Middle frontal gyrus (tissue), 1 donor: Measurements from ENCODE around the gene FAM204A.

ENCODE experiments used
- DNase-seq: peaks from one replicate; pipeline ENCODE4 v3.0.0-alpha.2; 2015; ENCODE audit warnings: low spot score; ENCODE audit errors: extremely low spot score

FAM204A gene

DNA sequence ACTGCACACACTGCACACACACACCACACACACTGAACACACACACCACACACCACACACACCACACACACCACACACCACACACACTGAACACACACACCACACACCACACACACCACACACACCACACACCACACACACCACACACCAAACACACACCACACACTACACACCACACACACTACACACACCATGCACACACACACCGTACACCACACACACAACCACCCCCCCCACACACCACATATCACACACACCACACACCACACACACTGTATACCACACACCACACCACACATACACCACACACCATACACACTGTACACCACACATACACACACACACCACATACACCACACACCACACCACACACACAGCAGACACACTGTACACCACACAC lies 59.5 kb downstream of the FAM204A start:
- DNase-seq, result no peak

- DNase-seq, result no peak
Measured at GRCh38 chr10:118278649-118279048, 63.5 kb downstream of the FAM204A start.

DNA sequence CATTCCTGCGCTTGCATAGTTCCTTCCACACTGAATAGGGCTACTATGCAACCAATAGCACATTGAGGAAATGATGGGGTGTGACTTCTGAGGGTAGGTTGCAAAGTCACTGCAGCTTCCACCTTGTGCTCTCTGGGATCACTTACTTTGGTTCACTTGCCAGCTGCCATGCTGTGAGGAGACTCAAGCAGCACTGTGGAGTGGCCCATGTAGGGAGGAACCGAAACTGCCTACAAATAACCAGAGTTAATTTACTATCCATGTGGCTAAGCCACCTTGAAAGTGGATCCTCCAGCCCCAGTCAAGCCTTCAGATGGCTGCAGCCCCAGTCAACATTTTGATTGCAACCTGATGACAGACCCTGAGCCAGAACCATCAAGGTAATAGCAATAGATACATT lies 64.3 kb downstream of the FAM204A start:
- no peak for DNase-seq

- no peak for DNase-seq
Measured at GRCh38 chr10:118276727-118277126, 65.4 kb downstream of the FAM204A start.

- no peak for DNase-seq
Measured at GRCh38 chr10:118276204-118276603, 65.9 kb downstream of the FAM204A start.

GRCh38 chr10:118273662-118274061 lies 68.5 kb downstream of the FAM204A start:
- DNase-seq, result no peak

GRCh38 chr10:118272767-118273166 lies 69.4 kb downstream of the FAM204A start:
- no peak for DNase-seq

- DNase-seq, result peak; percentile 15
Measured at GRCh38 chr10:118272149-118272721, 69.9 kb downstream of the FAM204A start.

DNA sequence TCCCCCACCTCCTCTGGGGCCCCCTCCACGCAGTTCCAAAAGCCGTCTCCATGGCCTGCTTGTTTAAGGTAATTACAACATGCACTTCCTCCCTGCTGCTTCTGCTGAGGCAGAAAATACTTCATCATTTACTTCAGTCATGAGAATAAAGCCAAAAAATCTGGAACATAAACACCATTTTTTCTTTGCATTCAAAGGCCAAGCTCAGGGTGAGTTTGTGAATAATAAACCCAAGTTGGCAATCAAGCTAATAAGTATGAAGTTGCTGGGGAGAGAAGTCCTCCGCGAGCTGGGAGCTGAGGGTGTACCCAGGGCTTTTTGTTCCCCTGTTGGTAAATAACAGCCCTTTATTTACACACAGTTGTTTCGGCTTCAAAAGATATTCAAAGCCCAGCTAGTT lies 70.5 kb downstream of the FAM204A start:
- DNase-seq, result no peak

DNA sequence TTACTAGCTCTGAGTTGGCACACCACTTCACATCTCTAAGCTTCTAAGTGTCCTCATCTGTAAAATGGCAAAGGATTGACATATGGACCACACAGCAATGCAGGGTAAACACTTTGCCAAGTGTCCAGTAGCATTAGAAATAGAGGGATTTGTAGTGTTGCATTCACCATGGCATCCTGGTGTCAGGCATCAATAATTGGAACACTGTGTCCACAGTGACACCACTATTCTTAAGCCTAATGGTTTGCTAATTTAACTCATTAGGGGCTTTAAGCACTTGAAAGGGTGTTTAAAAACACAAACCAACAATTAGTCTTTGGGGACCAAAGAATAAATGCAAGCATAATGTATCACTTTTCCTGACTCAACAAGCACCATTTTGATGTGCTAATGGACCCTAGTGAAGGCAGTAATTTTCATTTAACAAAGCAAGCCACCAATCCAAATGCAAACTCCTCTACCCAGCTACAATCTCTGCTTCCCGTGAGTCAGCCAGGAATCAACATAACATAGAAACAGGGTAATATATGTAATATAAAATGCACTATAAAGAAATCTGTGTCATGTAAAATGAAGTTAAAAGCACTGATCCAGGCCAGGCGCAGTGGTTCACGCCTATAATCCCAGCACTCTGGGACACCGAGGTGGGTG lies 75.9 kb downstream of the FAM204A start:
- DNase-seq, result no peak

GRCh38 chr10:118264838-118265470 lies 77.2 kb downstream of the FAM204A start:
- DNase-seq, result no peak

GRCh38 chr10:118264252-118264651 lies 77.9 kb downstream of the FAM204A start:
- no peak for DNase-seq

GRCh38 chr10:118262538-118262937 lies 79.6 kb downstream of the FAM204A start:
- no peak for DNase-seq

DNA sequence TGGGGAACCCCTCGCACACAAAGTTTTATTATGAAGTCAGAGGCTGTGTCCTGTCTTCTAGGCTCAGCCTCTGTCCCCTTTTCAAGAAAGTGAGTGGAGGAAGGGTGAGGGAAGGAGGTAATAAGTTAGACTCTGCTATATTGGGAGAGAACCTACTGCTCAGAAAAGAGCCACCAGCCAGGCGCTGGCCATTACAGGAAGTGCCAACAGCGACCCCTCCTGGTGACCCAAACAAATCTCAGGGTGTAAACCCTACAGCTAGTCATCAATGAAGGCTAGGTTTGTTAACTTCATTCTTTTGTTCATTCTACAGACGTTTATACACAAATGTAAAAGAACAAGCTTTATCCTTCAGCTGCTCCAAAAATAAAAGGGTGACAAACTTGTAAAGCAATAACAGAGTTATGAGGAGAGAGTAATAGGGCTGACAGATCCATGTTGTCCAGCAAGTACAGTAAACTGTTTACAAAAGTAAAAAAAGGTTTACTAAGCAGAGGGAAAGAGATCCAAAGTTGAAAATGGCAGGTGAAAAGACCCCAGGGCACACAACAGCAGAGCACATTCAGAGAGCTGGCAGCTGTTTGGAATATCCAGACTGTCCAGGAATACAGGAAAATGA lies 82.7 kb downstream of the FAM204A start:
- no peak for DNase-seq

GRCh38 chr10:118258285-118258684 lies 83.8 kb downstream of the FAM204A start:
- DNase-seq, result no peak

GRCh38 chr10:118256825-118257570 lies 85.1 kb downstream of the FAM204A start:
- no peak for DNase-seq

GRCh38 chr10:118256209-118256608 lies 85.9 kb downstream of the FAM204A start:
- DNase-seq, result no peak

GRCh38 chr10:118255355-118255754 lies 86.8 kb downstream of the FAM204A start:
- no peak for DNase-seq

DNA sequence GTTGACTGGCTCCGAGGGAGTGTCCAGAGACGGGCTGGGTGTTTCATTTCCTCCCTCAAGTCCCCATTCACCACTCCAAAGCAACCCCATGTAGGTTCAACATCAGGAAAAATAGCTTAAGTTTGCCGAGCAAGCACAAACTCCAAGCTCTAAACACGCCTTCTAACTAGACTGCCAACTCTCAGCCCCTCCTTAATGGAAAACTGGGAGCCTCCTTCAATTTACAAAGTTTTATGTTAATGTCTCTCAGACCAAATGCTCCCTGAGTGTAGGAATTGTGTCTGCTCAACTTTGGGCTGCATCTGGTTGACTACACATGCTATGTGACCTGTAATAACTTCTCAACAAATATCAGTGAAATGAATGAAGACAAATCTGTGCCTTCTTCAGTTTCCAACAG lies 87.5 kb downstream of the FAM204A start:
- DNase-seq, result no peak

- no peak for DNase-seq
Measured at GRCh38 chr10:118253397-118253796, 88.7 kb downstream of the FAM204A start.

DNA sequence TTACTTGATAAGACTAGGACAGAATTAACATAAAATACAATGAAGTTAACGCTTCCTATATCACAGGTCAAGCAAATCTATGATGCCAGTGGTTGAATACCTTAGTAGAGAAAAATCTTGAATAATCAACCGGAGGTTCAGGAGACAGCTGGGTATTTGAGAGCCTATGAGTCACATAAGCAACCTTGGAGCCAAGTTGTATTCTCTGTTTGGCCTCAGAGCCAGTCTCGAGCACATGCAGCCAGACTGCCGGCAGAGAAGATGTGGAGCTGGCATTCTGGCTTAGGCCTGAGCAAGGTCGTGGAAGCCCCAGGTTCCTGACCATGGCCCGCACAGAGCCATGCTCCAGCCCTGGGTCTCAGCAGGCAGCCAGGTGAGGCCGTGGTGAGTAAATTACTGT lies 90.3 kb downstream of the FAM204A start:
- no peak for DNase-seq

GRCh38 chr10:118249714-118250113 lies 92.4 kb downstream of the FAM204A start:
- no peak for DNase-seq
